ENCODE data around the gene IL34.
"Not testable (repeated sequence)": the region's sequence is repeated elsewhere in the genome, so short reads cannot be mapped to it uniquely, and the experiment has no call there.

DNA sequence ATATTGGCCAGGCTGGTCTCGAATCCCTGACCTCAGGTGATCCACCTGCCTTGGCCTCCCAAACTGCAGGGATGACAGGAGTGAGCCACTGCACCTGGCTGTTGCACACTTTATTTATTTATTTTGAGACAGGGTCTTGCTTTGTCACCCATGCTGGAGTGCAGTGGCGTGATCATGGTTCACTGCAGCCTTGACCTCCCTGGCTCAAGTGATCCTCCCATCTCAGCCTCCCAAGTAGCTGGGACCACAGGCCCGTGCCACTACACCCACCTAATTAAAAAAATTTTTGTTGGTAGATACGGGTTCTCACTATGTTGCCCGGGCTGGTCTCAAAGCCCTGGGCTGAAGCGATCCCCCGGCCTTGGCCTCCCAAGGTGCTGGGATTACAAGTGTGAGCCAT lies 3.1 kb upstream of the IL34 start:
- not testable (repeated sequence) for TF ChIP-seq ZNF8 (CRISPR knock-in tag; IDR thresholded peaks at IDR 0.05); TCF4 (CRISPR knock-in tag; IDR thresholded peaks at IDR 0.05; ENCODE audit: borderline replicate concordance); SNAI2 (CRISPR knock-in tag; IDR thresholded peaks at IDR 0.05); OSR1 (CRISPR knock-in tag; IDR thresholded peaks at IDR 0.05); BACH2 (CRISPR knock-in tag; IDR thresholded peaks at IDR 0.05; ENCODE audit: borderline replicate concordance); ZC3H10 (CRISPR knock-in tag; IDR thresholded peaks at IDR 0.05)
- TF ChIP-seq, protein P1, sequence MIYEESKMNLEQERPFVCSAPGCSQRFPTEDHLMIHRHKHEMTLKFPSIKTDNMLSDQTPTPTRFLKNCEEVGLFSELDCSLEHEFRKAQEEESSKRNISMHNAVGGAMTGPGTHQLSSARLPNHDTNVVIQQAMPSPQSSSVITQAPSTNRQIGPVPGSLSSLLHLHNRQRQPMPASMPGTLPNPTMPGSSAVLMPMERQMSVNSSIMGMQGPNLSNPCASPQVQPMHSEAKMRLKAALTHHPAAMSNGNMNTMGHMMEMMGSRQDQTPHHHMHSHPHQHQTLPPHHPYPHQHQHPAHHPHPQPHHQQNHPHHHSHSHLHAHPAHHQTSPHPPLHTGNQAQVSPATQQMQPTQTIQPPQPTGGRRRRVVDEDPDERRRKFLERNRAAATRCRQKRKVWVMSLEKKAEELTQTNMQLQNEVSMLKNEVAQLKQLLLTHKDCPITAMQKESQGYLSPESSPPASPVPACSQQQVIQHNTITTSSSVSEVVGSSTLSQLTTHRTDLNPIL (CRISPR knock-in tag; IDR thresholded peaks at IDR 0.05; ENCODE audit: low read depth) = not testable (repeated sequence)

Measured in SK-N-SH treated with all-trans-retinoic acid at 6 μM for 48 hours (cell line).